GM19438 (cell line): Measurements from ENCODE around the gene NAA50.

Source experiments
- ATAC-seq: cut with Tn5 transposase; IDR thresholded peaks from one replicate; pipeline ENCODE4 v1.9.1; 2021; ENCODE audit warnings: low read depth; ENCODE audit not compliant: unreplicated experiment

The NAA50 gene

DNA sequence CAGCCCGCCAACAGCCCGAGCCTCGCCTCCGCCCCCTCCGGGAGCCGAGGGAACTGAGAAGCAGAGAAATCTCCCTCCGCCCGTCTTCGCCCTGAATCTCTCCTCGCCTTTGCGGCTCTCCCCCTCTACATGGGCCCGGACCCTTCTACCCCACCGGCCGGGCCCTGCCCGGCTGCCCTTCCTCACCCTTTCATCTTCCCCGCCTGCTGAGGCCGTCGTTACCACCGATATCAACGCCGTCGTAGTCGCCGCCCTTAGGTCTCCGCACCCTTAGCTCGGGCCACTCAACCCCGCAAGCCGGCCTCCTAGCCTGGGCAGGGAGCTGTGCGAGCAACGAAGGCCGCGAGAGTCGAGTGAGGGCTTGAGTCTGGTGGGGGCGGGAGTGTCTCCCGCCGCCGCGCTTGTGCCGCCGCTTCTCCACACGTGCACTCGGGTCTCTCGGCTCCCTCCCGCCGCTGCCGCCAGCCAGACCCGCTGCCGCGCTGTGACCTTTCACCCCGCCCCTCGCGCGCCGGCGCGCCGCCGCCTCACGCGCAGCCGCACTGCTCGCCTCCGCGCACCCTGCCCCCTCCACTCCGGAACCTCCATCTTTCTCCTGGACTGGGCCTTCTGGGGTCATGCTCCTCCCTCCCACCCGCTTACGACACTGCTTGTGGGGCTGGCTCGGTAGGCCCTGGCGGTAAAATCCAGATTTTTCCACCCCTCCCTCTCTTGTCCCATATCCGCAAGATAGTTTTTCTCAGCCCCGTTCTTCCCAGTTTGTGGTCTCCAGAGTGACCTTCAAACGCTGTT is at the start of gene NAA50:
Gene NAA50 (minus strand): TSS at position 494 of the 792 bp plus-strand sequence. CDS start 300 bp downstream, at position 194.
- ATAC-seq, result peak; percentile 39

DNA sequence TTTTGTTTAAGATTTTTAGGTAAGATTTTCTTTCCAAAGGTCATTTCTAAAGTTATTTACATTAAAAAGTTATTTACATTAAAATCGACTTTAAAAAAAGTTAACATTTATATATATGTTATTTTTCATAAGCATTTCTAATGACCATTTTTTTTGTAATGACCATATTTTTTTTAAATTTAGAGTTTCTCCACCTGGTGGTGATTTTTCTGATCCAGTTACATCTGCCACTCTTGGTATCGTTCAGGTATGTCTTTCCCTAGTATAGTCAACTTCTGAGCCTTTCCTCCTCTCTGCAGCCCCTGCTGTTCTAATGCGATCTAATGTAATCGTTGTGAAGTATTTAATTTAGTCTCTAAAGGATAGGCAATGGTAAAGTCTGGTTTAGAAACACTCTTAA is 49.6 kb upstream of the NAA50 start:
- ATAC-seq, result no peak

DNA sequence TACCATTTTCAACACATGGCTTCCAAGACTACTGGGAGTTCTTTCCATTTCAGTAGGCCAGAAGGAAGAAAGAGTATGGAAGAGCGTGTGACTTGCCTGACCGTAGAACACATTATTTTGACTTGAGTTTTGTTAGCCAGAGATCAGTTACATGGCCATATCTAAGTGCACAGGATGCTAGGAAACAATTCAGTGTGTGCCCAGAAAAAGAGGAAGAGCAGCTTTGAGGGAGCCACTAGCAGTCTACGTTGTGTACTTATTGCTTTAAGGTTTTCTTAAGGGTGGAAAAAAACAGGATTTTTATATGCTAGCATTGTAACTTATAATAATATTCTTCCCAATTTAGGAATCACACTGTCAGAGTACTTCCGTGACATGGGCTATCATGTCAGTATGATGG is 48.5 kb upstream of the NAA50 start:
- ATAC-seq, result no peak

DNA sequence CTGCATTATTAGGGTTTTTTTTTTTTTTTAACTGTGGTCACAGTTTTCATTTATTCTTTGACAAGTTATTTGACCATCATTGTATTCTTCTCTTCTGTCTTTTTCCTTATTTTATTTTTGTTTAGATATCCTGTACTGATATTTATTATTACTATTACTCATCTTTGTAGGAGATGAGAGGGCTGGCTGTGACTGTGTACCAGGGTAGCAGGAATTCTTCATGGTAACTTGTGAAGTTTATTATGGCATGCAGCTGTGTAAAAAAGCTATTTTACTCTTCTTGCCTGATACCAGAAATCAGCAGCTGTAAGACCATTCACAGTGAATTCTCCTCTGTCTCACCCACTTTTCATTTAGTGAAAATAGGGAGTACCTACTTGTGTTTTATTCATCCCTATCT is 45.3 kb upstream of the NAA50 start:
- ATAC-seq, result no peak

DNA sequence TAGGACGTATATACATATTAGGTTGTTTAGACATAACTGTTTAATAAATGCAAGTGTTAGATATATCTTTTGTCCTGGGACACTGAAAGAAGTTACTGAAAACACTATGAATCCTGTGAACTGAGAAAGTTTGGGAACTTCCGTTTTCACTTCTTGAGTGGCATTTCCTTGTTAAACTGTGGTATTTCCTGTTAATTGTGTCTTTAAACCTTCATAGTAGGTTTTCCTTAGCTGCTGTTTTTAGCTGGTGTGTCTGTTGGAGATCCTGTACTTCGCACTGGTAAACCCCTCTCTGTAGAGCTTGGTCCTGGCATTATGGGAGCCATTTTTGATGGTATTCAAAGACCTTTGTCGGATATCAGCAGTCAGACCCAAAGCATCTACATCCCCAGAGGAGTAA is 37.9 kb upstream of the NAA50 start:
- no peak for ATAC-seq

DNA sequence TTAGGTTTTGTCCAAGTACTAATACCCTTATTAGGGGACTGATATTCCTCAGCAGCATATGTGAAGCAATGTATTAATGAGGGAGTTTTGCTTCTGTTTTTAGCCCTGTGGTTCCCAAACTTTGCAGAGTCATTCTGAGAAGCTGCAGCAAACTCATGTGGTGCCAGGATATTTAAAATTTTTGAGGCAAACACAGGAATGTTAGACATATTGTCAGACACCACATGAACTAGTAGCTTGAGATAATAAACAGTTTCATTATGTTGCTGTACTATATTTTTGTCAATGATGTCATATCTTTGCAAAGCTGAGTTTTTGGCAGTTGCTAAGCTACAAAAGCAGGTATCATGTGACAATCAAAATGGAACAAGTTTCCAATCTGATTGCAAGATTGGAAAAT is 37.4 kb upstream of the NAA50 start:
- ATAC-seq, result no peak

DNA sequence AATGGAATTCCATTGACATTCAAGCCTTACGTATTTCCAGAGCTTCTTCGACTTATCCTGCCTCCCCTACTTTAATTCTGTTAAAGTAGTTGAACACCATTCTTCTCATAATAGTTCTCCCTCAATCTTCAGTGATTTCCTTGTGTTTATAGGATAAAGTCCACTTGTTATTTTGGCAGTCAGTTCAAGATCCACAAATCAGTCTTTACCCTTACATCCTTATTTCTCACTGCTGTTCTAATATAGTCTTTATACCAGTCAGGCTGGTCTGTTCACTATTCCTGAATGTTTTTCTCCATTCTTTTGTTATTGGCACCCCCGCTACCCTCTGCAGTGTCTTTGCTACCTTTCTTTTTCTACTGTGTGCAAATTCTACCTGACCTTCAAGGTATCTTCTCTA is 30.5 kb upstream of the NAA50 start:
- no peak for ATAC-seq

DNA sequence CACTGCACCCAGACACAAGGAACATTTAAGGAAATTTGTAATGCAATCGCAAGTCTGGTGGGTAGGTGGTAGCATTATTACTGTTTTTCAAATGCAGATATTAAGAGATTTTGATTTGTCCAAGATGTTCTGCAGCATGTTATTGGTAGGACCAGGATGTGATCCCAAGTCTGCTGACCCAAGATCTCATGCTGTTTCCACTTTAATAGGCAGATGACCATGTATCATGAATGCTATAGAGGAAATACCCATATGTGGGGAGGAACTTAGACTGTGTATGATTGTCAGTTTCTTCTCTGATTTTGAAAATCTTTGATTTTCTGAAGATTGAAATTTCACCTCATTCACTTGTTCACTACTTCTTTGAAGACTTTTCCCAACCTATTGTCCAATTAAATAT is 29.5 kb upstream of the NAA50 start:
- ATAC-seq, result no peak

DNA sequence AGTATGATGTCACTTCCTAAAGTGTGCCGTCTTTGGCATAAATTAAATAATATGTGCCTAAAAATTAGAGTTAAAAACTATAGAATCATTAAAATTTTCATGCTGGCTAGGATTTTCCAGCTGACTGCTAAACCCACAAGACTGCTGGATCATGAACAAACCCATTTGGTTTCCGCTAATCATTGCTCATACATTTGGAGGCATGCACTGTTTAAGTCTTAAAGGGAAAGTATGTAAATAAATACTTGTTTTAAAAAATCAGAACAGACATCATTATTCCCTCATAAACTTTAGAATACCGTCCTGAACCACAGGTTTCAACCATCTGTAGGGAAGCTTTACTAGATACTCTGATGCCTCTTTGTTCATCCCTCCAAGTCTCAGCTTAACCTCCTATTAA is 27.3 kb upstream of the NAA50 start:
- ATAC-seq, result no peak

DNA sequence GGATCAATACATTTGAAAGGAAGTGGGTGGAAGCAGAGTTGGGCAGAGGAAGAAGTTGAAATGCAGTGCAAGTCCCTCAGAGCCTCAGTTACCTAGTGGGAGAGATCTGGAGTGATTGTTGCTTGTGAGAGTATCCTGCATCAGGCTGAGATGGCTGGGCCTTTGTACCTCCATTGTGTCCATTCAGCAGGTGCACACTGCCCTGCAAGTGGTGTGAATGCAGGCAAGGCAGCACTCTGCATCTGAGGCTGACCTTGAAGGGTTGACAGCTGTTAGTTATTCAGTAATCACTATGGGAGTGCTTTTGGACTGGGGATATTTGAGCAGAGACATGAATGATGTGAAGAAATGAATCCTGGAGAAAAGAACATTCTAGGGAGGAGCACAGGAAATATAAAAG is 25.9 kb upstream of the NAA50 start:
- ATAC-seq, result no peak

DNA sequence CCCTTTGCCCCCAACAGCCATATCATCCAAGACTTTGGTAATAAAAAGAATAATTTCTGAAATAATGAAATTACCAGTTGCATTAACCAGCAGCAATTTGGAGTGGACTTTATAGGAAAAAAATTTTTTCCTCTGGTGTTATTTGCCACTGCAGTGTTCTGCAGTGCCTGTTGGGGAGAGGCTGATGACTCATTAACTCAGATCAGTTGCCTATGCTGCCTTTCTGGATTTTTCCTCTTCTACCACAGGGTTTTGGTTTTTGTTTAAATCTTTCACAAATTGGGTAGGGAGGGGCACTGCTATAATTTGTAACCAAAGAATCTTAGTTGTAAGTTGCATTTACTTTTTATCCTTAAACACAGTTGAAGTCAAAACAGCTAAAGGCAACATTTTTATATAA is 23.5 kb upstream of the NAA50 start:
- no peak for ATAC-seq

DNA sequence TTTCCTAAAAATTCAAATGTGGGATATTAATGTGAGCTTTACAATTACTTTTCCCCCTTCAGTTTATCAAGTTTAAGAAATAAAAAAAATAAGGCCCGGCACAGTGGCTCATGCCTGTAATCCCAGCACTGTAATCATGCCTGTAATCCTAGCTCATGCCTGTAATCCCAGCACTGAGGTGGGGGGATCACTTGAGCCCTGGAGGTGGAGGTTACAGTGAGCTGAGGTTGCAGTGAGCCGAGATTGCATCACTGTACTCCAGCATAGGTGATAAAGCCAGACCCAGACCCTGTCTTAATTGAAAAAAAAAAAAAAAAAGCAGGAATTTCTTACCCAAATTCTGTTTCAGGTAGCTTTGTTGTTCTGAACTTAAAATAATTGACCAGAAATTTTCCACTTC is 18.6 kb upstream of the NAA50 start:
- ATAC-seq, result no peak

DNA sequence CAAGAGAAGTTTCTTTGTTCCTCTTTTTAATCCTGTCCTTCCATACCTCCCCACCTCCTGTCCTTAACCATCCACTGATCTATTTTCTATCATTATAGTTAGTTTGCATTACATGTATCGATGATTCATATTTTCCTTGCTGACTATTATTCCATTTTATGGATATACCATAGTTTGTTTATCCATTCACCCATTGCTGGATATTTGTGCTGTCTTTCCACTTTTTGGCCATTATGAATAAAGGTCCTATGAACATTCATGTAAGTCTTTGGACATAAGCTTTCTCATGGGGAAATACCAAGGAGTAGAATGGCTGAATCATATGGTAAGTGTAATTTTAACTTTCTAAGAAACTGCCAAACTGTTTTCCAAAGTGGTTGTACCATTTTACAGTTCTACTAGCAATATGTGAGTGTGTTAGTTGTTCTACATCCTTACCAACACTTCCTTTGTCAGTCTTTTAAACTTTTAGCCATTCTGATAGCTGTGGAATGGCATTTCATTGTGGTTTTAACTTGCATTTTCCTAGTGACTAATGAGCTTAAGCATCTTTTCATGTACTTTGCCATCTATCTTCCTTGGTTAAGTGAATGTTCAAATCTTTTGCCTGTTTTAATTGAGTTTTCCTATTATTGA is 12.5 kb upstream of the NAA50 start:
- no peak for ATAC-seq

DNA sequence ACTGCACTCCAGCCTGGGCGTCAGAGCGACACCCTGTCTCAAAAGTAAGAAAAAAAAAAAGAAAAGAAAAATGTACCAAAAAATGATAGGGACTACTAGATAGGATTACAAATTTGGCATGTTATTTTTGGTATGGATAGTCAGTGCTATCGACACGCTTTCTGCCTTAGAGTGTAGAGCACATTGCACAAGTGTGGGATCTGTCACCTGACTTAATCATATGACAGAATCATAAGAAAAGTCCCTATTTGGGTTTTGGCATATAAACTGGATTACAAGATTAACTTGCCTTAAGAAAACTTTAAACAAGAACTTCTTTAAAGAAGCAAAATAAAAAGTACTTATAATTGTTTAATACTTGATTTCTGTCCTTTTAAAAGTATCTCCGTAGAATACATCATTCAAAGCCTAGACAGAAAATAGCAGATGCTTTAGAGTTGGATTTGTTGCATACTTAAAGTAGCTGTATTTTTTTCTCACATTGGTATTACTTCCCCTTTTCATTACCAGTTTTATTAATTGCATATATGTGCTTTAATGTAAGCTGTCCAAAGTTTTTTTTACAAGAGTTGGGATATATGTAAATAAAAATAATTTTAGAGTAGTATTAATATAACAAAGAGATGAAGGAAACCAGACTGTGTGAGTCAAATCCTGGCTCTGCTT is 8.6 kb upstream of the NAA50 start:
- ATAC-seq, result no peak

DNA sequence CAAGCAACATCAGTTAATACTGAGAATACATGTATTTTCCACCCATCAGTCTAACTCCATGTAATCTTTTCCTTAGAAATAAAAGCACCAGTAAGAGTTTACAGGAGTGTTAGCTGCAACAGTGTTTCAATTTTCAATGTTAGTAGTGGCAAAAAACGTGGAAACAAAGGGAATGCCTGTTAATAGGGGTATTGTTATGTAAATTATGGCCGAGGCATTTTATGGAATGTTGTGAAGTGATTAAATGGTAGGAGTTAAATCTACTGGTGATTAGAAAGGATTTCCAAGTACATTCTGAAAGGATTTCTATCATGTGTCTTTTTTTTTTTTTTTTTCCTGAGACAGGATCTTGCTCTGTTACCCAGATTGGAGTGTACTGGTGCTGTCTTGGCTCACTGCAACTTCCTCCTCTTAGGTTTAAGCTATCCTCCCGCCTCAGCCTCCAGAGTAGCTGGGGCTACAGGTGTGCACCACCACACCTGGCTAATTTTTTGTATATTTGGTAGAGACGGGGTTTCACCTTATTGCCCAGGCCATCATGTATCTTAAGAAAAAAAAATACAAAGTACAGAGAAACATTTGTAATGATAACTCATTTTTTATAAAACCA is 7.4 kb upstream of the NAA50 start:
- ATAC-seq, result no peak

DNA sequence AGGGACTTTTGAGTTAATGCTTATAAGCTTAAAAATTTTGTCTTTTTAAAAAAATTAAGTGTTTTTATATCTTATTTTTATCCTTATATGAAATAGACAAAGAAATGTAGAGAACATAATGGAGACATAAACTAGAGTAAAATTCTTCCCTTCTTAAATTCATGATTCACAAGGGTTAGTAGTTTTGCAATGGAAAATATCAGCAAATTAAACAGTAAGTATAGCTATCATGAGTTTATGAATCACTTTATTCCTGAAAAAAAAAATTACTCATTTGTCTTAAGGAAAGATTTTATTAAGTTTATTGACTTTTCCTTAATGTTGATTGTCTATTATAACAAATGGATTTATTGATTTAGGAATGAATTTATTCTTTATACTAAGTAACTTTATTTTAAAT is 5.1 kb upstream of the NAA50 start:
- ATAC-seq, result no peak

DNA sequence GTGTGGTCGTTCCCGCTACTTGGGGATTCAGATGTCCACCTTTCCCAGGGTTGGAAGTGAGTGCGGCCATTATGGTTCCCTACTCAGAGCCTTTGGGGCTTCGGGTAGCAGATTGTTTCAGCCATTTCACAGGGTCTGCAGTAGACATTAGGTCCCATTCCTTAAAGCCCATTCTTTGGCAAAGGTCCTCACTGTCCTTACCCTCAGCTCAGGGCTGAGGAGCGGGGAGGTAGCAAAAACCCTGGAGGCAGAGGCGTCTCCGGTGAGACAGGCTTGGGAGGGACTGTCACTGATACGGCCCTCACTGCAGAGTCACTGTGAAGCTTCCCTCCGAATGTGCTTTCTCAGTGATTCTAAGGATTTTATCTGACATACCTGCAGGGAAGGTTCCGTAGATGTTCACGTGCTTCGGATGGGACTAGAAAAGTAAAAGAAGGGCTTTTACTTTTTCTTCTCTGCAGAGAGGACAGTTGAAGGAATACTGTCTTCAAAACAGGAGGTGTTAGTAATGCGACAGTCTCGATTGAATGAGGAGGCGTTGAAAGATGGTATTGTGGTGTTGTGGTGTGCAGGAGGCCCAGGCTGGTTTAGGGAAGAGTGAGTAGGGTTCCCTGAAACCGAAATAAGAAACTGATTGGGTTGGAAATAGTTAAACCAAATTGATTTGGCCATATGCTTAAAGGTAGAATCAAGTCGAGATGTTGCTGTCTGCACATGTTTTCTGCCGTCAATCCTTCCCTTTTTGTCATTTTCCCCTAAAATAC is 1.4 kb upstream of the NAA50 start:
- peak; percentile 17 for ATAC-seq

DNA sequence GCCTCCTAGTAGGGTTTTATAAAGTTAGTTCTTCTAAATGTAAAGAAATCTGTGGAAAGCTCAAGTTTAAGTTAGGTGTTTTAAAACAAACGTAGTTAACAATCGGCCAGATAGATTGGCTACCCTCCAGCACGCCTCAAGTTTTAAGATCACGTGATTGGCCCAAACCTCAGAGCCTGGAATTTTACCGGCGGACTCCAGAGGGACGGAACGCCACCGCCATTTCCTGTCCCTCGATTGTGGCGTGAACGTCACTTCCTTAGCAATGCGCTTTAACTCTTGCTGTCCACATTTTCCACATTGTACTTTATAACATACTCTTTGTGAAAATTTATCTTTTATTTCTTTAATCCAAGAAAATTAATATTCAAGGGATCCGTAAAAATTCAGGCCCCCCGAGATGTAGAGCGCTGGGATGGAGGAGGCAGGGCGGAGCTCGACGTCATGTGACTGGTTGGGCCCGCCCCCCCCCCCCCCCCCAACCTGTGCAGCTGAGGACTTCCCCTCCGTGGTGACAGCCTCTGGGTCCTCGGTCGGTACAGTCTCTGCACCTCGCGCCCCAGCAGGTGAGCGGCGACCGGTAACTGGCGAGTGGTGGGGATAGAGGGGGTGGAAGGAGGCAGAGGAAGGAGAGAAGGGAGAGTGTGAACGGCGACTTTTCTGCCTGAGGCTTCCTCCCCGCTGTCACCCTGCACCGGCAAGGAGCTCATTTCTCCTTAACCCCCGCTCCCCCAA is 666 bp upstream of the NAA50 start, which contains the start of gene ATP6V1A:
Gene ATP6V1A (plus strand): TSS at position 488 of the 735 bp plus-strand sequence. CDS start 31,719 bp downstream, outside the sequence.
- peak; percentile 48 for ATAC-seq

DNA sequence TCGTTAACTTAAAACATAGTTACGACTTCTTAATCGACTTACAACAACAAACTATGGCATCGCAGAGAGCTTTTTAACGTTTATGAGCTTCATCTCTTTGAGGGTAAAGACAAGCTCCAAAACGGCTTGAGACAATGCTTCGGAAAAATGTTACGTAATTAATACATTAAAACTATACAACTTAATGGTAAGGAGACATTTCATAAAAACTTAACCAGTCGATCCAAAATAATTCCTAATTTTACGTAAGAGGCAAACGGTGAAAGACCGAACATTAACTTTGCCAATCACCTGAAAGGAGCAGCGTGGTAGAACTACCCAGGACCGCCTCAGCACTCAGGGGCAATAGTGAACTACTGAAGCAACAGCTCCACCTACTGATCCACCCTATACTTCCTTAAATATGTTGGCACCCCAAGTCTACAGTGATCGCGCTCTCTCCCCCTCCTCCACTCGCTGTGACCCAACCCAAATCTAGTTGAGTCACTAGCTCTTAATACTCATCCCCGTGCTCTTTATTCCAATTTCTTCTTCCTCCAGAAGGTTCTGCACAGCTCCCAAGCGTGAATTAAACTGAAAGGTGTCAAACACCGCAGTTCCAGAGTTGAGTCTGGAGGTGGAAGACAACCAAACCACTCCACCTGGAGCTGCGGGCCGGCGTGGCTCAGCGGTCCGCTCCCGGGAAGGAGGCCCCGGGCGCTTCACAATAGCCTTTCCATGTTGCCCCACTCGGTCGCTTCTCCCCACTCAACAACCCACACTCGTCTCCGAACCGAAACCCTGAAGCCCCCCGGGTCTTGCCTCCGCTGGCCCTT is 901 bp downstream of the NAA50 start:
- peak; percentile 49 for ATAC-seq
